Measurements from ENCODE around the gene IQSEC1.

Gene IQSEC1

GRCh38 chr3:12916159-12916558 is 157.1 kb downstream of the IQSEC1 start:
- DNase-seq, result no peak

- DNase-seq, result no peak
Observed at GRCh38 chr3:12914088-12914487, 159.1 kb downstream of the IQSEC1 start.

- DNase-seq, result no peak
Observed at GRCh38 chr3:12911881-12912415, 161.3 kb downstream of the IQSEC1 start.

- DNase-seq, result no peak
Observed at GRCh38 chr3:12910356-12911099, 162.7 kb downstream of the IQSEC1 start.

- no peak for DNase-seq
Observed at GRCh38 chr3:12909710-12910109, 163.5 kb downstream of the IQSEC1 start.

GRCh38 chr3:12908859-12909258 is 164.4 kb downstream of the IQSEC1 start:
- DNase-seq, result no peak

- DNase-seq, result no peak
Observed at GRCh38 chr3:12908136-12908730, 165.0 kb downstream of the IQSEC1 start.

- DNase-seq, result peak in 11 of 56 donors; percentile 8 to 62 (median 31)
Observed at GRCh38 chr3:12907729-12908128, 165.5 kb downstream of the IQSEC1 start.

- no peak for DNase-seq
Observed at GRCh38 chr3:12907296-12907695, 165.9 kb downstream of the IQSEC1 start.

GRCh38 chr3:12906916-12907290 is 166.3 kb downstream of the IQSEC1 start:
- no peak for DNase-seq

- DNase-seq, result no peak
Observed at GRCh38 chr3:12906141-12906915, 166.9 kb downstream of the IQSEC1 start.

GRCh38 chr3:12905316-12906071 is 167.7 kb downstream of the IQSEC1 start:
- DNase-seq, result no peak

GRCh38 chr3:12904951-12905315 is 168.3 kb downstream of the IQSEC1 start:
- DNase-seq, result no peak

- DNase-seq, result no peak
Observed at GRCh38 chr3:12903881-12904280, 169.3 kb downstream of the IQSEC1 start.

GRCh38 chr3:12903000-12903800 is 170.0 kb downstream of the IQSEC1 start:
- DNase-seq, result no peak

- no peak for DNase-seq
Observed at GRCh38 chr3:12902181-12902999, 170.8 kb downstream of the IQSEC1 start.

GRCh38 chr3:12901623-12902045 is 171.6 kb downstream of the IQSEC1 start:
- no peak for DNase-seq

- no peak for DNase-seq
Observed at GRCh38 chr3:12900885-12901411, 172.3 kb downstream of the IQSEC1 start.

Data from nucleus accumbens (tissue), 56 donors.